HG03064 (cell line): Measurements from ENCODE around the gene TECPR2.

Experiments
- ATAC-seq: cut with Tn5 transposase; IDR thresholded peaks from one replicate; pipeline ENCODE4 v1.9.1; 2021; ENCODE audit warnings: low read depth; ENCODE audit not compliant: unreplicated experiment

The TECPR2 gene

DNA sequence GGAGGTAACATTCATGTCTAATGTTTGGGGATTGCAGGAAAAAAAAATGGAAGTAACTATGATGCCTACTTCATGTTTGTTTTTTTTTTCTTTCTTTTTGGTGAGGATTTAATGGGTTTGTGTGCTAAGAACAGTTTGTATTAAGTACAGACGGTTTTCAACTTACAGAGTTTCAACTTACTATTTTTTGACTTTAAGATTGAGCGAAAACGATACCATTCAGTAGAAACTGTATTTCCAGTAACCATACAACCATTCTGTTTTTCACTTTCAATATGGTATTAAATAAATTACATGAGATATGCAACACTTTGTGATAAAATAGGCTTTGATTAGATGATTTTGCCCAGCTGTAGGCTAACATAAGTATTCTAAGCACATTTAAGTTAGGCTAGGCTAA, 10.4 kb downstream of the TECPR2 start:
- ATAC-seq, result no peak

- ATAC-seq, result no peak
Measured at GRCh38 chr14:102374264-102374663, 11.5 kb downstream of the TECPR2 start.

GRCh38 chr14:102375119-102375518, 12.4 kb downstream of the TECPR2 start:
- ATAC-seq, result no peak

GRCh38 chr14:102377696-102378095, 15.0 kb downstream of the TECPR2 start:
- no peak for ATAC-seq

GRCh38 chr14:102378830-102379229, 16.1 kb downstream of the TECPR2 start:
- ATAC-seq, result no peak

- ATAC-seq, result no peak
Measured at GRCh38 chr14:102387086-102387485, 24.3 kb downstream of the TECPR2 start.

DNA sequence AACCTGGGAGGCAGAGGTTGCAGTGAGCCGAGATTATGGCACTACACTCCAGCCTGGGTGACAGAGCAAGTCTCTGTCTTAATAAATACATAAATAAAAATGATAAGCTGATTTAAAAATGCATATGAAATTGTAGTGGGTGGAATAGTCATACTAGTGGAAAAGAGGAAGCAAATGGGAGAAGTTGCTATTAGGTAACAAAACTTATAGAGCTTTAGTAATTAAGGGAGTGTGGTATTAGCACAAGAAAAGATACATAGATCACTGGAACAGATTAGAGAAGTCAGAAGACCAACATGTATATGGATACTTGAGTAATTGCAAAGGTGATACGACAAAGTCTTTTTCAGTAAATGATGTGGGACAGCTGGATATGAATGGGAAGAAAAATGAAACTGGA, 26.5 kb downstream of the TECPR2 start:
- no peak for ATAC-seq

DNA sequence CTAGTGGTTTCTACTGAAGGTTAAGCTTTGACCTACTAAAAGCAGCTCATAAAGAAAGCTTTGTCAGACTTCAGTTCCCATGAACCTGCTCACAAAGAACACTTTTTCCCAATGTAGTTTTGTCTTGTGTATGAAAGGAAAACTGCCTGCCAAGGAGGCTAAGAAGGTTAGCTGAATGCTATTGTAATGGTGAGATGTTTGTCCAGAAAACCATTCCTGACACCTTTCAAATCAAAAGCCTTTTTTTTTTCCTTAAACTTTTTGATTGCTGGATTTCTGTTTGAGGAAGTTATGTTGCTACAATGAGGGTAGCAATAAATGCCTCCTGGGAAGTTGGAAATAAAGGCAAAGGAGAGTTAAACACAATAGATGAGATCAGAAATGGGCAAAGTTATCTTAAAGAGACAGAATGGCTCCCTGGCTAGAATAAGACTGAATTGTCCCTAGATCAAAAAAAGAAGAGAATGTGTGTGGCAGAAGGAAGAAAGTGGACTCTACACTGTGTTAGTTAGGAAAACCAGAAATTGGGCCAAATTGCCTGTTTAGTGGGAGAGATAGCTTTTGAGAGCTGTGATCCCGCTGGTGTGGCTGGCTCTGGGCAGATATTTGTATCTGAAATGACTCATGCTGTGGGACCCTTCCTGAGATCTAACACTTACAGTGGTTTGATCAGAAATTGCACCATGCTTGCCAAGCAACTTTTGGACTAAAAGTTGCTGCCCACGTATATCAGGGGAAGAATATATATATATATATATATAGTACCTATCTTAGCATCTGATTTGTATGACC, 27.5 kb downstream of the TECPR2 start:
- ATAC-seq, result no peak

GRCh38 chr14:102392506-102392905, 29.8 kb downstream of the TECPR2 start:
- ATAC-seq, result no peak

DNA sequence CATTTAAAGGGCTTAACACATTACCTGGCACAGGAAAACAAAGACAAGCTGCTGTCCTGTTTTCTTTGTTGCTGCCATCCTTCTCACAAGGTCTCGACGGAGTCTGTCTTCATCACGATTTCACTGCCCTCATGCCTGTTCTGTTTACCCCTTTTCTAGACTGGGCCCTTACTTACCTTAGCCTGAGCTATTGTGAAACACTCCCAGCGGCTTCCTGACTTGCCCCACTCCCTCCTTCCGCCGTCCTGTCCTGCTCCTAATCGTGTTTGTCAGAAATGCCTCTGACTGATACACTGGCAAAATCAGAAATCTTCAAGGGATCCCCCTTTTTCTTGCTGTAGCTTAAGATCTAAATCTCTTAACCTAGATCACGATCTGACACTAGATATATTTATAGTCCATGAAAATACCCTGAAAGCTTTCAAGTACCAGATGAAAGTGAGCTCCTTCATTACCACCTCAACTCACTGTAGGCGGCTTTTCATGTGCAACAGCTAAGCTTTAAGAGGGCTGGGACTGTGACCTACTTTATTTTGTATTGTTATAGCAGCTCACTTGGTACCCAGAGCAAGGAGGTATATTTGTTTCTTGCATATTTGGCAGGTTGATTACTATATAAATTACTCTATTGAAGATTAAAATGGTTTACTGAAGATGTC, 32.1 kb downstream of the TECPR2 start:
- no peak for ATAC-seq

DNA sequence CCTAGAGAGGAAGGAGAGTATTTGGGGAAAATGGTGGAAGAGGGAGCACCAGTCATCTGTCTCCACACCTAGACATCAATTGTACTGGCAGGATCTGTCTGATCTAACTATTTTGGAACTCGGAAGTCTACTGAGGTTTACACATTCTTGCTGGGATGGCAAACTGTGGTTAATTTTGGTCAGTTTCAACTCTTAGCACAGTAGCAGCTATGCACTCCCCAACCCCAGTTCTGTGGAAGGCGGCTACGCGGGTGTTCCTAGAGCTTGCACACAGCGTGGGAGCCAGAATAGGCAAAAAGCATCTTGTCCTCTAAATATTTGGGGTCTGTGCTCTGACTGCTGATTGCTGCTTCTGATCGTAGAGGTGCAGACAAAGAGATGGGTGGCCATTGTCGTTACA, 33.8 kb downstream of the TECPR2 start:
- no peak for ATAC-seq

DNA sequence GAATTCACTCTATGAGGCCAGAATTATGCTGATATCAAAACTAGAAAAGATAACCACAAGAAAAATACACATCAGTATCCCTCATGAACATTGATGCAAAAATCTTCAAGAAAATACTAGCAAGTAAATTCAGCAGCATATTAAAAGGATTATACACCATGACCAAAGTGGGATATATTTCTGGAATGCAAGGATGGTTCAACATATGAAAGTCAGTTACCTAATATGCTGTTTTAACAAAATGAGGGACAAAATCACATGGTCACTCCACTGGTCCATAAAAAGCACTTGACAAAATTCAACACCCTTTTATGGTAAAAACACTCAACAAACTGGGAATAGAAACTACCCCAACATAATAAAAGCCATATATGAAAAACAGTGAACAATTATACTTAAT, 40.3 kb downstream of the TECPR2 start:
- ATAC-seq, result no peak

DNA sequence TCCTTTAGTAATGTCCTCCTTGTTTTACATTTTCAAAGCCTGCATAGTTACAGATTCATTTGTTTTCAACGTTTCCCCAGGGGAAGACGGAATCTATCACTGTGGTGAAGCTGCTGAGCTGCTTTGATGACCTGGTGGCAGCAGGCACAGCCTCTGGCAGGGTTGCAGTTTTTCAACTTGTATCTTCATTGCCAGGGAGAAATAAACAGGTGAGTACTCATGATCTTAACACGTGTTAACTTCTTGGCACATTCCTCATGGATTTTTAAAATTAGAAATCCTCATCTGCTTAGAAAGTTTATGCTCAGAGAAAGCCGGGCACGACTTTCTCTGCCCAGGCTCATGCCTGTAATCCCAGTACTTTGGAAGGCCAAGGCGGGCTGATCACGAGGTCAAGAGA, 44.5 kb downstream of the TECPR2 start:
- no peak for ATAC-seq

- ATAC-seq, result no peak
Measured at GRCh38 chr14:102408724-102409123, 46.0 kb downstream of the TECPR2 start.

DNA sequence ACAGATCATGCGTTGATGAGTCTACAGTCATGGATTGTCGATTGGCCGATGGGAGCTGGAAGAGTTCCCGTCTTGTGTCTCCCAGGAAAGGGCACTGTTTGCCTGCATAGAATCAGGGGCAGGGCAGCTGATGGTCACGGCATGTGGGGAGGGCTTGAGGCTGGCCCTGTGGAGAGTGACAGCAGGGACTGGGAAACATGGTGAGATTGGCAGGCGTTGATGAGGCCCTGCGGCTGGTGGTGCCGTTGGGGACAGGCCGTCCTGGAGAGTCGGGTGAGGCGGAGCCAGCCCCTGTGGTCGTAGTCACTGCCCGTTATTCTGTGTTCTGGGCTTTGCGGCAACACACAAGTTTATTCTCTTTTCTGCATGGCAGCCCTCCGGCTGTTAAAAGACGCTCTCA, 52.9 kb downstream of the TECPR2 start:
- ATAC-seq, result no peak

GRCh38 chr14:102417001-102417431, 54.3 kb downstream of the TECPR2 start:
- no peak for ATAC-seq

DNA sequence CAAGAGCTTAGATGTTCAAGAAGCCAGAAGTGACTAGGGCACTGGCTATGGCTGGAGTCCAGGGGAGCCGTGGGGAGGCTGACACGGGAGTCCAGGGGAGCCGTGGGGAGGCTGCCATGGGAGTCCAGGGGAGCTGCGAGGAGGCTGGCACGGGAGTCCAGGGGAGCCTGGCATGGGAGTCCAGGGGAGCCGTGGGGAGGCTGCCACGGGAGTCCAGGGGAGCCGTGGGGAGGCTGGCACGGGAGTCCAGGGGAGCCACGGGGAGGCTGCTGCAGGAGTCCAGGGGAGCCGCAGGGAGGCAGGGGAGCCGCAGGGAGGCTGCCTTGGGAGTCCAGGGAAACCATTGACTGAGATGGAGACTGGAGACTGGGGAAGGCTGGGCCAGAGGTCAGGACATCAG, 54.9 kb downstream of the TECPR2 start:
- ATAC-seq, result no peak

DNA sequence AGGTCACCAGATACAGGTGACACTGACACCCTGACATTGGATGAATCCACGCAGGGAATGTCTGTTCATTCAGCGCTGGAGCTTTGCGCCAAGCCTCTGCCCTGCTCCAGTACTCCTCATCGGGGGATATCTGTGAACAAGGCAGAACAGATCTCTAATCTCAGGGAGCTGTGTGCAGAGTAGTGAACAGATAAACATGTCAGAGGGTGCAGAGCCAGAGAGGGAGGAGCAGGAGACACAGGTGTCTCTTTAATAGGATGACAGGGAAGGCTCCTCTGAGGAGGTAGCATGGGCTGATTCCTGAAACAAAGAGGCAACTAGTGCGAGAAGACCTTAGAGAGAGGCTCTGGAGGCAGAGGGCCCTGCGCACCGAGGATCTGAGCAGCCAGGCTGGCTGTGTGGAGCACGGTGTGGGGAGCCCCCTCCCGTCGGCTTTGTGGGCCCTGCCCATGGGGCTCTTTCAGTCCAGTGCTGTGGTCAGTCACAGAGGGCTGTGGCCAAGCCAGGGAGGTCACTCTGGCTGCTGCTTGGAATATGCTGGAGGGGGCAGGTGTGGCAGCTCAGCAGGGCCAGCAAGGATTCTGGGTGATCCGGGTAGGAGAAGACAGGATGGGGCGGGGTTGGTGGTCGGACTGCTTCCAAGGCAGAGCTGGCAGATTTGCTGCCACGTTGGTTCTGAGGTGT, 55.6 kb downstream of the TECPR2 start:
- no peak for ATAC-seq

GRCh38 chr14:102418853-102419240, 56.1 kb downstream of the TECPR2 start:
- ATAC-seq, result no peak

DNA sequence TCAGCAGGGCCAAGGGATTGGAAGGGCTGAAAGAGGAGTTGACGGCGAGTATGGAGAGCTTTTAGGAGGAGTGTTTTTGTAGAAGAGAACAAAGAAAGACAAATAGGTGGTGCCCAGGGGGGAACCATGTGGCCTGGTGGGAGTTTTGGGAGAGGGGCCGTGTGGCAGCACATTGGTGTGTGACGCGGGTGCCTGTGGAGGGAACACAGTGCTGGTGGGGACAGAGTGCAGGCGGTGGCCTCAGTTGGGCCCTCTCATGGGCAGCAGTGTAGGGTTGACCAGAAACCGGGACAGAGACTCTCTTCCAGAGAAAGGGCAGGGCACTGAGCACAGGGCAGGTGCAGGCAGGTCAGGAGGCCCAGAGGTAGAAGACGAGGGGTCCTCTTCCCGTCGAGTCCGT, 56.5 kb downstream of the TECPR2 start:
- ATAC-seq, result no peak

GRCh38 chr14:102419716-102420115, 57.0 kb downstream of the TECPR2 start:
- ATAC-seq, result no peak
